MM.1S (cell line): Measurements from ENCODE around the gene PCMT1.

Experiments
- DNase-seq: peaks from one replicate; pipeline ENCODE4 v3.0.0-alpha.2; 2015
- H2AFZ ChIP-seq: fragments of 300-600 bp; sonication (generic); 2 replicates; pipeline ENCODE4 v1.6.0; 2016; ENCODE audit warnings: antibody characterized with exemption, low read length
- H3F3A ChIP-seq: fragments of 300-600 bp; sonication (generic); 2 replicates; pipeline ENCODE4 v1.6.1; 2016; ENCODE audit warnings: mild to moderate bottlenecking, antibody characterized with exemption, low read length, moderate library complexity, mixed read lengths; ENCODE audit not compliant: insufficient read depth
- H3K27ac ChIP-seq: fragments of 300-600 bp; sonication (generic); 2 replicates; pipeline ENCODE4 v1.5.1; 2016; ENCODE audit warnings: mild to moderate bottlenecking, low read length
- H3K27me3 ChIP-seq: fragments of 300-600 bp; sonication (generic); replicated peaks from 2 replicates; pipeline ENCODE4 v1.6.0; 2016; ENCODE audit warnings: low read length; ENCODE audit not compliant: insufficient read depth
- H3K36me3 ChIP-seq: fragments of 300-600 bp; sonication (generic); replicated peaks from 2 replicates; pipeline ENCODE4 v1.6.1; 2016; ENCODE audit warnings: mild to moderate bottlenecking, low read length, mixed read lengths; ENCODE audit not compliant: insufficient read depth
- H3K4me1 ChIP-seq: fragments of 300-600 bp; sonication (generic); 2 replicates; pipeline ENCODE4 v1.6.1; 2016; ENCODE audit warnings: low read length, mixed read lengths
- H3K4me2 ChIP-seq: fragments of 300-600 bp; sonication (generic); 2 replicates; pipeline ENCODE4 v1.6.0; 2016; ENCODE audit warnings: low read depth, low read length
- H3K4me3 ChIP-seq: fragments of 300-600 bp; sonication (generic); 2 replicates; pipeline ENCODE4 v1.5.1; 2016; ENCODE audit warnings: low read length, mixed read lengths
- H3K79me2 ChIP-seq: fragments of 300-600 bp; sonication (generic); 2 replicates; pipeline ENCODE4 v1.6.1; 2016; ENCODE audit warnings: mixed run types, low read length, mixed read lengths
- H3K9ac ChIP-seq: fragments of 300-600 bp; sonication (generic); 2 replicates; pipeline ENCODE4 v1.6.1; 2016; ENCODE audit warnings: low read length, mixed read lengths
- H3K9me2 ChIP-seq: fragments of 300-600 bp; sonication (generic); replicated peaks from 2 replicates; pipeline ENCODE4 v1.6.1; 2016; ENCODE audit warnings: mild to moderate bottlenecking, low read length, mixed read lengths; ENCODE audit not compliant: insufficient read depth
- H3K9me3 ChIP-seq: fragments of 300-600 bp; sonication (generic); replicated peaks from 2 replicates; pipeline ENCODE4 v1.6.1; 2016; ENCODE audit warnings: mild to moderate bottlenecking, low read length, mixed read lengths; ENCODE audit not compliant: insufficient read depth
- H4K20me1 ChIP-seq: fragments of 300-600 bp; sonication (generic); 2 replicates; pipeline ENCODE4 v1.6.1; 2016; ENCODE audit warnings: mild to moderate bottlenecking, low read length, moderate library complexity, mixed read lengths; ENCODE audit not compliant: insufficient read depth
- EZH2 ChIP-seq: fragments of 300-600 bp; sonication (generic); optimal IDR thresholded peaks from 2 replicates; pipeline ENCODE3; 2017; ENCODE audit warnings: low read depth, mild to moderate bottlenecking, antibody characterized with exemption, low read length, mixed read lengths
- EZH2phosphoT487 ChIP-seq: fragments of 300-600 bp; sonication (generic); IDR thresholded peaks from 2 replicates; pipeline ENCODE4 v1.6.1; 2018; ENCODE audit warnings: antibody characterized with exemption, low read length
- TF ChIP-seq, protein P1 (sequence below): fragments of 300-600 bp; sonication (generic); IDR thresholded peaks from 2 replicates; pipeline ENCODE4 v1.5.1; 2016; ENCODE audit warnings: antibody characterized with exemption, low read length, mixed read lengths

PCMT1 gene

GRCh38 chr6:149855040-149855654 is 105.6 kb downstream of the PCMT1 start:
- Histone ChIP-seq H3F3A (no peaks in the 10 kb centered on the region), H3K27ac (no peak overlapping the region), H3K36me3 (no peaks in the 10 kb centered on the region), H3K79me2 (no peaks in the 10 kb centered on the region), H4K20me1 (no peaks in the 10 kb centered on the region), H3K4me3 (no peak overlapping the region), H3K9me2 (no peaks in the 10 kb centered on the region), H2AFZ (no peak overlapping the region), H3K4me2 (no peak overlapping the region), H3K27me3 (no peaks in the 10 kb centered on the region), H3K4me1 (no peaks in the 10 kb centered on the region), H3K9ac (no peak overlapping the region), H3K9me3 (no peaks in the 10 kb centered on the region)
- TF ChIP-seq, protein P1, sequence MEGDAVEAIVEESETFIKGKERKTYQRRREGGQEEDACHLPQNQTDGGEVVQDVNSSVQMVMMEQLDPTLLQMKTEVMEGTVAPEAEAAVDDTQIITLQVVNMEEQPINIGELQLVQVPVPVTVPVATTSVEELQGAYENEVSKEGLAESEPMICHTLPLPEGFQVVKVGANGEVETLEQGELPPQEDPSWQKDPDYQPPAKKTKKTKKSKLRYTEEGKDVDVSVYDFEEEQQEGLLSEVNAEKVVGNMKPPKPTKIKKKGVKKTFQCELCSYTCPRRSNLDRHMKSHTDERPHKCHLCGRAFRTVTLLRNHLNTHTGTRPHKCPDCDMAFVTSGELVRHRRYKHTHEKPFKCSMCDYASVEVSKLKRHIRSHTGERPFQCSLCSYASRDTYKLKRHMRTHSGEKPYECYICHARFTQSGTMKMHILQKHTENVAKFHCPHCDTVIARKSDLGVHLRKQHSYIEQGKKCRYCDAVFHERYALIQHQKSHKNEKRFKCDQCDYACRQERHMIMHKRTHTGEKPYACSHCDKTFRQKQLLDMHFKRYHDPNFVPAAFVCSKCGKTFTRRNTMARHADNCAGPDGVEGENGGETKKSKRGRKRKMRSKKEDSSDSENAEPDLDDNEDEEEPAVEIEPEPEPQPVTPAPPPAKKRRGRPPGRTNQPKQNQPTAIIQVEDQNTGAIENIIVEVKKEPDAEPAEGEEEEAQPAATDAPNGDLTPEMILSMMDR = no peak
- TF ChIP-seq EZH2phosphoT487 (no peak), EZH2 (no peak)
- DNase-seq = no peak

DNA sequence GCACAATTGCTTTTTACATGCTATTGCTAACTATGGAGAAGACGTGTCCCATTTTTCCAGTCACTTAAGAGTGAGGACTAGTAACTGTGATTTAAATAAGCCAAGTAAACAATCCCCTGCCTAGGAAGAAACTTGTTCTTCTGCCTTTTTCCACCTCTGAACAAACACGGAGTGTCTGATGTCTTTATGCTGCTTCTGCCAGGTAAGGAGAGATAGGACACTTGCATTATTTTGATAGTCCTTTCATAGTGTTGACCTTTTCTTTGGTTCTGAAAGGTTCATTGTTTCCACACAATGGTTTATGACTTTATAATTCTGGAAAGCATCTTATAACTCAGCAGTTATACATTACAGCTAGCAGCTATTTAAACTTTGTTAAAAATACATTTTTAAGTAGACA is 106.2 kb downstream of the PCMT1 start:
- H3K4me3 ChIP-seq = no peak overlapping the region
- H3K4me1 ChIP-seq = no peaks in the 10 kb centered on the region
- no peaks in the 10 kb centered on the region for H3K9me2 ChIP-seq
- no peaks in the 10 kb centered on the region for H3K79me2 ChIP-seq
- TF ChIP-seq, protein P1 = no peak
- TF ChIP-seq EZH2phosphoT487 (no peak), EZH2 (no peak)
- DNase-seq = no peak
- no peaks in the 10 kb centered on the region for H3K27me3 ChIP-seq
- no peaks in the 10 kb centered on the region for H3K9me3 ChIP-seq
- H3K9ac ChIP-seq = no peak overlapping the region
- H2AFZ ChIP-seq = no peak overlapping the region
- H3K4me2 ChIP-seq = no peak overlapping the region
- no peaks in the 10 kb centered on the region for H3F3A ChIP-seq
- H4K20me1 ChIP-seq = no peaks in the 10 kb centered on the region
- H3K36me3 ChIP-seq = no peaks in the 10 kb centered on the region
- no peak overlapping the region for H3K27ac ChIP-seq

DNA sequence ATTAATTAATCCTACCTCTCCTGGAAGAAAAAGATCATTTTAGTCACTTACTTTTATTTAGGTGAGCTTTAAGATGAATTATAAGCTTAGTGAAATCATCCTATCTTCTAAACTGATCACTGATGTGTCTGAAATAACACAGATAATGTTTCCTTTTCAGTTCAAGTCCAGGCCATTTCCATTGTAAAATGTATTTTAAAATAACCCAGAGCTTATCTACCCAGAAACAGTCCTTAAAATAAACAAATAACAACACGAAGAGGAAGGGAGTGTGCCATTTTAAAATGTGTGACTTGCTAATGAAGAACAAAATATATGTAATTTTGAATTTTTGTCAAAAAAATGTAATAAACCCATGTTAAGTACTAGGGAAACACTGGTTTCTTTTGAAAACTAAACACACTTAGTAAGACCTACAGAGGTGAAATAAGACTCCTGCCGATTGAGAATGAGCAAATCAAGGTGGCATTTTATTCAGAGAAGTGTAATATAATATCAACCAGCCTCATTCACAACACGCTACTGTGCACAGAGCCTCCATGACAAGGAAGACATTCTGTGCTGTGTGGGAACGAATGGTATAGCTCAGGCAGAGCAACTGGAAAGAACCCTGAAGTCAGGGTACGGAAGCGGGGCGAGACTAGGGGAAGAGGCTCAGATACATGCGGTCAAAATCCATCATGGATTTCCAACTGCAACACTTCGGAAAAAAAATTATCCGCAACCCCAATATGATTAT is 106.9 kb downstream of the PCMT1 start:
- TF ChIP-seq EZH2phosphoT487 (no peak), EZH2 (no peak)
- TF ChIP-seq, protein P1 = no peak
- Histone ChIP-seq H3F3A (no peaks in the 10 kb centered on the region), H3K9me3 (no peaks in the 10 kb centered on the region), H3K4me3 (no peak overlapping the region), H2AFZ (no peak overlapping the region), H4K20me1 (no peaks in the 10 kb centered on the region), H3K36me3 (no peaks in the 10 kb centered on the region), H3K4me1 (no peaks in the 10 kb centered on the region), H3K27ac (no peak overlapping the region), H3K4me2 (no peak overlapping the region), H3K79me2 (no peaks in the 10 kb centered on the region), H3K9ac (no peak overlapping the region), H3K9me2 (no peaks in the 10 kb centered on the region), H3K27me3 (no peaks in the 10 kb centered on the region)
- no peak for DNase-seq
